H9 (cell line): ENCODE data around the gene TRMT2A. TPM values are rescaled to one million over a fixed set of nuclear protein-coding genes. Genes with fewer than 3 reads are reported as not detected.

Source experiments
- DNase-seq: peaks from one replicate; pipeline ENCODE4 v3.0.0-alpha.2; 2017
- H2AFZ ChIP-seq: one replicate; pipeline ENCODE4 v1.6.1; 2013; ENCODE audit warnings: mild to moderate bottlenecking, low read length, control low read depth, moderate library complexity
- H2AK5ac ChIP-seq: 2 replicates; pipeline ENCODE4 v1.6.1; 2013; ENCODE audit warnings: low read length, control low read depth, mixed read lengths; ENCODE audit not compliant: insufficient read length
- H2BK120ac ChIP-seq: one replicate; pipeline ENCODE4 v1.6.1; 2013; ENCODE audit warnings: low read depth, mild to moderate bottlenecking, low read length, control low read depth, inconsistent platforms; ENCODE audit not compliant: poor library complexity, severe bottlenecking
- H2BK12ac ChIP-seq: 2 replicates; pipeline ENCODE4 v1.6.1; 2013; ENCODE audit warnings: low read length, control low read depth, mixed read lengths, low read depth; ENCODE audit not compliant: insufficient read length
- H2BK15ac ChIP-seq: 2 replicates; pipeline ENCODE4 v1.6.1; 2013; ENCODE audit warnings: low read depth, low read length, control low read depth
- H2BK20ac ChIP-seq: one replicate; pipeline ENCODE4 v1.6.1; 2013; ENCODE audit warnings: low read depth, mild to moderate bottlenecking, low read length, control low read depth, inconsistent platforms; ENCODE audit not compliant: poor library complexity, severe bottlenecking
- H2BK5ac ChIP-seq: 2 replicates; pipeline ENCODE4 v1.6.1; 2013; ENCODE audit warnings: low read length, control low read depth, mixed read lengths; ENCODE audit not compliant: insufficient read length
- H3K14ac ChIP-seq: 2 replicates; pipeline ENCODE4 v1.6.1; 2013; ENCODE audit warnings: low read length, control low read depth; ENCODE audit not compliant: insufficient read depth
- H3K18ac ChIP-seq: 2 replicates; pipeline ENCODE4 v1.6.1; 2013; ENCODE audit warnings: low read depth, mild to moderate bottlenecking, mixed read lengths, low read length, control low read depth; ENCODE audit not compliant: insufficient read length
- H3K23ac ChIP-seq: 2 replicates; pipeline ENCODE4 v1.6.1; 2013; ENCODE audit warnings: low read length, control low read depth, mixed read lengths, low read depth; ENCODE audit not compliant: insufficient read length
- H3K23me2 ChIP-seq: 2 replicates; pipeline ENCODE4 v1.6.1; 2013; ENCODE audit warnings: low read depth, mild to moderate bottlenecking, mixed read lengths, low read length, control low read depth; ENCODE audit not compliant: insufficient read length, poor library complexity, severe bottlenecking
- H3K27ac ChIP-seq: 2 replicates; pipeline ENCODE4 v1.5.1; 2013; ENCODE audit warnings: low read length, control low read depth, mixed read lengths, low read depth; ENCODE audit not compliant: insufficient read length
- H3K27me3 ChIP-seq: 2 replicates; pipeline ENCODE4 v1.6.1; 2013; ENCODE audit warnings: low read length, control low read depth, inconsistent platforms; ENCODE audit not compliant: insufficient read depth
- H3K4ac ChIP-seq: 2 replicates; pipeline ENCODE4 v1.6.1; 2013; ENCODE audit warnings: low read depth, mild to moderate bottlenecking, control low read depth, inconsistent platforms, low read length, moderate library complexity
- H3K4me1 ChIP-seq: 2 replicates; pipeline ENCODE4 v1.6.1; 2013; ENCODE audit warnings: low read length, control low read depth, inconsistent platforms; ENCODE audit not compliant: insufficient read depth
- H3K4me2 ChIP-seq: 2 replicates; pipeline ENCODE4 v1.6.1; 2013; ENCODE audit warnings: low read length, control low read depth, mixed read lengths; ENCODE audit not compliant: insufficient read length, insufficient read depth
- H3K56ac ChIP-seq: 2 replicates; pipeline ENCODE4 v1.6.1; 2013; ENCODE audit warnings: low read depth, mild to moderate bottlenecking, mixed read lengths, low read length, control low read depth; ENCODE audit not compliant: insufficient read length
- H3K79me1 ChIP-seq: 2 replicates; pipeline ENCODE4 v1.6.1; 2013; ENCODE audit warnings: low read depth, mild to moderate bottlenecking, moderate library complexity, low read length, control low read depth, inconsistent platforms; ENCODE audit not compliant: insufficient read depth, poor library complexity, severe bottlenecking
- H3K79me2 ChIP-seq: 2 replicates; pipeline ENCODE4 v1.6.1; 2013; ENCODE audit warnings: low read length, control low read depth, inconsistent platforms; ENCODE audit not compliant: insufficient read depth
- H3K9ac ChIP-seq: 2 replicates; pipeline ENCODE4 v1.6.1; 2013; ENCODE audit warnings: low read length, control low read depth, mixed read lengths; ENCODE audit not compliant: insufficient read length; ENCODE audit errors: extremely low read depth
- H3K9me3 ChIP-seq: one replicate; pipeline ENCODE4 v1.6.1; 2013; ENCODE audit warnings: low read depth, low read length, inconsistent platforms; ENCODE audit not compliant: control insufficient read depth
- H3T11ph ChIP-seq: one replicate; pipeline ENCODE4 v1.6.1; 2013; ENCODE audit warnings: mild to moderate bottlenecking, low read length, control low read depth, inconsistent platforms
- H4K20me1 ChIP-seq: one replicate; pipeline ENCODE4 v1.6.1; 2013; ENCODE audit not compliant: control insufficient read depth, insufficient read length, insufficient read depth
- H4K5ac ChIP-seq: 2 replicates; pipeline ENCODE4 v1.6.1; 2013; ENCODE audit warnings: low read depth, mild to moderate bottlenecking, mixed read lengths, low read length, control low read depth; ENCODE audit not compliant: insufficient read length
- H4K8ac ChIP-seq: replicated peaks from 2 replicates; pipeline ENCODE4 v1.6.1; 2013; ENCODE audit warnings: low read length, control low read depth, mixed read lengths, low read depth; ENCODE audit not compliant: insufficient read length
- H4K91ac ChIP-seq: 2 replicates; pipeline ENCODE4 v1.6.1; 2013; ENCODE audit warnings: low read depth, mild to moderate bottlenecking, moderate library complexity, mixed read lengths, low read length, control low read depth; ENCODE audit not compliant: insufficient read length
- H3K27ac Mint-ChIP-seq, 3 experiments: 2 replicates in 2 of 3; 3 replicates in 1 of 3; pipeline ENCODE4 v1.8.0; 2020 to 2021; ENCODE audit warnings: mixed read lengths in 3 of 3, mild to moderate bottlenecking in 1 of 3, moderate library complexity in 1 of 3
- H3K27me3 Mint-ChIP-seq: 2 replicates; pipeline ENCODE4 v1.8.0; 2021; ENCODE audit warnings: low read depth, mild to moderate bottlenecking, moderate library complexity, mixed read lengths
- H3K36me3 Mint-ChIP-seq, 3 experiments: 2 replicates in 2 of 3; 3 replicates in 1 of 3; pipeline ENCODE4 v1.8.0; 2020 to 2021; ENCODE audit warnings: low read depth in 3 of 3, mixed read lengths in 3 of 3; ENCODE audit not compliant: insufficient read depth in 1 of 3
- H3K4me1 Mint-ChIP-seq, 2 experiments: 2 replicates each; pipeline ENCODE4 v1.8.0; 2020; ENCODE audit warnings: mixed read lengths in 2 of 2
- H3K4me3 Mint-ChIP-seq, 2 experiments: 2 replicates in 1 of 2; 3 replicates in 1 of 2; pipeline ENCODE4 v1.8.0; 2020 to 2021; ENCODE audit warnings: mild to moderate bottlenecking in 2 of 2, mixed read lengths in 2 of 2, moderate library complexity in 1 of 2
- H3K9me3 Mint-ChIP-seq, 2 experiments: 2 replicates in 1 of 2; 3 replicates in 1 of 2; pipeline ENCODE4 v1.8.0; 2020; ENCODE audit warnings: mild to moderate bottlenecking in 2 of 2, mixed read lengths in 2 of 2, moderate library complexity in 1 of 2
- CTCF ChIP-seq: fragments of 200-600 bp; sonication (generic); conservative IDR thresholded peaks from 3 replicates; pipeline ENCODE4 v1.8.0; 2021; ENCODE audit warnings: antibody characterized with exemption, mild to moderate bottlenecking
- WGBS: extraction: QIAGEN DNeasy Blood & Tissue Kit; methylation state at CpG from one replicate; pipeline ENCODE4 v1.1.7; 2013; ENCODE audit warnings: missing lambda C conversion rate, low lambda C conversion rate, mixed read lengths; ENCODE audit not compliant: insufficient read length; ENCODE audit errors: extremely low coverage; 5-methylcytosine and 5-hydroxymethylcytosine counted together
- total RNA-seq: library from RNA; stranded (reverse); gene quantifications from 2 replicates; pipeline ENCODE4 v1.2.1, GENCODE V29; 2021

Gene TRMT2A
- total RNA-seq, 1 experiment from 2014 or later, result 58.2 TPM

DNA sequence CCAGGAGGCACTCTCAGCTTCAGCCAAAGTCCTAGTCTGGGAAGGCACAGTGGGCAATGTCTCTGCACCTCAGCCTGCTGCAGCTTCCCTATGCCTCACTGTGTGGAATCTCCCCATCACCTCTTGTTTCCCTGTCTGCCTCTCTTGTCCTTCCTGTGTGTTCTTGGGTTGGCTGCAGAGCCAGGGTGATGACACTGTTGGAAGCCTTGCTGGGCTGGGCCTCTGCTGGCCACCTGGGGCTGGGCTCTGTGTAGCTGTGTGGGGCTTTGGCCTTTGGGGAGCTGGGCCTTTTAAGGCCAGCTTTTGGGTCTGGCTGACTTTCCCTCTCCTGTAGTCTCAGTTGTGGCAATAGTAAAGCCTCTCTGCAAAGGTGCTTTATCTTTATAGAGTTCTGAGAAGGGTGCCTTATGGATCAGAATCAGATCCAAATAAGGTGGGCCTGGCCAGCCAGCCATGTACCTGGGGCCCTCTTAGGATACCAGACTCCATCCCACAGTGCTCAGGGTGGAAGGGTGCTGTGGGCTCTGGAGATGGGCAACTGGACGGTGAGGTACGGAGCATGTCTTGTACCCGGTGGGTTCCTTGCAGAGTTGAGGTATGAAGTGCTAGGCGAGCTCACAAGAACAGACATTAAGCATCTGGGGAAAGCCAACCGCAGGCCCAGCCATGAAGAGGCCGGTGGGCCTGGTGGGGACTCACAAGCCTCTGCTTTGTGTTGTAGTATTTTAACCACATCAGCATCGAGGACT lies 11.4 kb downstream of the TRMT2A start:
- no peak overlapping the region for H3K4me2 ChIP-seq
- no peaks in the 10 kb centered on the region for H3K4me1 ChIP-seq
- no peaks in the 10 kb centered on the region for H3K9me3 ChIP-seq
- no peak for DNase-seq
- no CpG with 5 or more reads among the region's 7 CpGs for WGBS
- no peak overlapping the region for H3K23ac ChIP-seq
- peaks cover 5 to 6% of the 10 kb centered on the region in 2 experiments for H3K4me1 Mint-ChIP-seq
- no peak overlapping the region for H4K91ac ChIP-seq
- no peaks in the 10 kb centered on the region for H3K79me1 ChIP-seq
- H3K9ac ChIP-seq, result no peak overlapping the region
- no peak overlapping the region for H2BK5ac ChIP-seq
- no peaks in the 10 kb centered on the region for H3K23me2 ChIP-seq
- no peaks in the 10 kb centered on the region for H3K9me3 Mint-ChIP-seq
- H3K18ac ChIP-seq, result no peak overlapping the region
- H2BK12ac ChIP-seq, result no peak overlapping the region
- no peak overlapping the region; the same call in 1 of the 2 replicates for H3K14ac ChIP-seq
- TF ChIP-seq CTCF, result no peak
- no peak overlapping the region for H2BK15ac ChIP-seq
- H3K79me2 ChIP-seq, result 0 out of 2 replicates have a peak, but pooled peaks cover 2% of the 10 kb centered on the region
- no peaks in the 10 kb centered on the region for H4K20me1 ChIP-seq
- H3K4me3 Mint-ChIP-seq, result no peak overlapping the region
- no peak overlapping the region for H2BK20ac ChIP-seq
- no peak overlapping the region for H3K56ac ChIP-seq
- H2AK5ac ChIP-seq, result no peak overlapping the region
- no peak overlapping the region for H3K27ac ChIP-seq
- H3K27me3 ChIP-seq, result no peaks in the 10 kb centered on the region; the same call in 1 of the 2 replicates
- H4K5ac ChIP-seq, result no peak overlapping the region
- no peak overlapping the region for H3T11ph ChIP-seq
- H2AFZ ChIP-seq, result no peak overlapping the region
- no peak overlapping the region for H2BK120ac ChIP-seq
- no peak overlapping the region for H4K8ac ChIP-seq
- H3K27ac Mint-ChIP-seq, result no peak overlapping the region
- no peaks in the 10 kb centered on the region for H3K27me3 Mint-ChIP-seq
- no peak overlapping the region for H3K4ac ChIP-seq
- peaks cover 33 to 92% (median 83%) of the 10 kb centered on the region in 3 experiments; a peak in 6 of 7 replicates for H3K36me3 Mint-ChIP-seq
